Liver (tissue), 9 donors: ENCODE data around the gene CFAP61. TPM values are rescaled to one million over a fixed set of nuclear protein-coding genes. Genes with fewer than 3 reads are reported as not detected.

Source experiments
- DNase-seq: peaks from one replicate; pipeline ENCODE4 v3.0.0-alpha.2; 2017; ENCODE audit warnings: low spot score
- H3K27ac ChIP-seq, 2 donors: one replicate each; pipeline ENCODE4 v1.7.0; 2013; ENCODE audit warnings: inconsistent platforms in 2 of 2, low read length in 2 of 2, control low read depth in 1 of 2, low read depth in 1 of 2, mild to moderate bottlenecking in 1 of 2
- H3K27me3 ChIP-seq, 4 donors: one replicate each; pipeline versions ENCODE4 v1.6.1 to v1.7.0; 2013; ENCODE audit warnings: low read length in 3 of 4, inconsistent platforms in 1 of 4, mild to moderate bottlenecking in 1 of 4, moderate library complexity in 1 of 4; ENCODE audit not compliant: control insufficient read depth in 4 of 4, insufficient read depth in 4 of 4
- H3K36me3 ChIP-seq, 4 donors: one replicate each; pipeline versions ENCODE4 v1.6.1 to v1.7.0; 2013; ENCODE audit warnings: low read length in 3 of 4, mild to moderate bottlenecking in 3 of 4, low read depth in 1 of 4, moderate library complexity in 1 of 4; ENCODE audit not compliant: control insufficient read depth in 4 of 4, insufficient read depth in 3 of 4
- H3K4me1 ChIP-seq, 4 donors: one replicate each; pipeline versions ENCODE4 v1.6.1 to v1.7.0; 2013; ENCODE audit warnings: low read length in 3 of 4, mild to moderate bottlenecking in 3 of 4, moderate library complexity in 1 of 4; ENCODE audit not compliant: control insufficient read depth in 4 of 4, insufficient read depth in 4 of 4
- H3K4me3 ChIP-seq, 3 donors: one replicate each; pipeline versions ENCODE4 v1.6.1 to v1.7.0; 2013; ENCODE audit warnings: low read length in 3 of 3, control low read depth in 1 of 3, low read depth in 1 of 3, mild to moderate bottlenecking in 1 of 3
- H3K9ac ChIP-seq, 2 donors: one replicate each; pipeline ENCODE4 v1.7.0; 2013; ENCODE audit warnings: low read length in 2 of 2, mild to moderate bottlenecking in 2 of 2, moderate library complexity in 2 of 2, control low read depth in 1 of 2, low read depth in 1 of 2
- H3K9me3 ChIP-seq, 4 donors: one replicate each; pipeline versions ENCODE4 v1.6.1 to v1.7.0; 2013; ENCODE audit warnings: low read length in 3 of 4; ENCODE audit not compliant: control insufficient read depth in 4 of 4
- CTCF ChIP-seq: fragments of 150-350 bp; IDR thresholded peaks from 2 replicates; pipeline ENCODE4 v1.5.1; 2017; ENCODE audit warnings: improper control_type of control experiment, low read depth, low read length; ENCODE audit not compliant: missing input control
- EGR1 ChIP-seq, 2 donors: IDR thresholded peaks; 2 replicates each; pipeline ENCODE4 v1.6.1; 2016 to 2018; ENCODE audit warnings: antibody characterized with exemption in 2 of 2, low read depth in 2 of 2
- FOXA1 ChIP-seq: IDR thresholded peaks from 2 replicates; pipeline ENCODE4 v1.6.1; 2016; ENCODE audit warnings: antibody characterized with exemption
- GABPA ChIP-seq, 2 donors: IDR thresholded peaks in 1 of 2; conservative IDR thresholded peaks in 1 of 2; 2 replicates each; pipeline ENCODE4 v1.6.1; 2016; ENCODE audit warnings: antibody characterized with exemption in 2 of 2, mild to moderate bottlenecking in 1 of 2, moderate library complexity in 1 of 2
- HNF4A ChIP-seq, 2 donors: conservative IDR thresholded peaks; 2 replicates each; pipeline ENCODE4 v1.6.1; 2016; ENCODE audit warnings: antibody characterized with exemption in 2 of 2, mild to moderate bottlenecking in 2 of 2
- HNF4G ChIP-seq: IDR thresholded peaks from 2 replicates; pipeline ENCODE4 v1.6.1; 2016; ENCODE audit warnings: antibody characterized with exemption
- JUND ChIP-seq, 2 donors: IDR thresholded peaks; 2 replicates each; pipeline ENCODE4 v1.6.1; 2016; ENCODE audit warnings: antibody characterized with exemption in 2 of 2
- MAX ChIP-seq: IDR thresholded peaks from 2 replicates; pipeline ENCODE4 v1.6.1; 2016; ENCODE audit warnings: antibody characterized with exemption
- RAD21 ChIP-seq, 2 donors: IDR thresholded peaks; 2 replicates each; pipeline ENCODE4 v1.6.1; 2016; ENCODE audit warnings: antibody characterized with exemption in 2 of 2, mild to moderate bottlenecking in 2 of 2
- REST ChIP-seq: IDR thresholded peaks from 2 replicates; pipeline ENCODE4 v1.6.1; 2016; ENCODE audit warnings: antibody characterized with exemption, mild to moderate bottlenecking
- RXRA ChIP-seq, 2 donors: IDR thresholded peaks; 2 replicates each; pipeline ENCODE4 v1.6.1; 2017 to 2018; ENCODE audit warnings: antibody characterized with exemption in 2 of 2, mild to moderate bottlenecking in 1 of 2
- TAF1 ChIP-seq: conservative IDR thresholded peaks from 2 replicates; pipeline ENCODE4 v1.6.1; 2016; ENCODE audit warnings: antibody characterized with exemption, mild to moderate bottlenecking
- YY1 ChIP-seq: IDR thresholded peaks from 2 replicates; pipeline ENCODE4 v1.6.1; 2016; ENCODE audit warnings: antibody characterized with exemption, mild to moderate bottlenecking
- ZBTB33 ChIP-seq: IDR thresholded peaks from 2 replicates; pipeline ENCODE4 v1.6.1; 2016; ENCODE audit warnings: antibody characterized with exemption
- WGBS: extraction: QIAGEN DNeasy Blood & Tissue Kit; methylation state at CpG from one replicate; pipeline ENCODE4 v1.1.7; 2013; 5-methylcytosine and 5-hydroxymethylcytosine counted together
- polyA plus RNA-seq, 2 donors: library from polyadenylated mRNA; stranded (reverse) in 1 of 2; unstranded in 1 of 2; fragments of 200-250 nt in 1 of 2; fragments of >200 nt in 1 of 2; fragmentation: Nextera tagmentation in 1 of 2; extraction: Ambion mirVana in 1 of 2; gene quantifications; one replicate each; pipeline versions ENCODE4 v1.2.1 to v1.2.3, GENCODE V29; 2013 to 2015
- total RNA-seq, 2 donors: library from RNA; depleted of rRNA; stranded (reverse); fragments of >200 nt; gene quantifications; one replicate each; pipeline ENCODE4 v1.2.3, GENCODE V29; 2014
- donor health status: healthy.
- donor health status: healthy.
- donor health status: healthy.
- donor health status: healthy.
- donor health status: healthy.

CFAP61 gene
- total and polyA plus RNA-seq, 4 donors: 0.05 TPM; not detected in 3

- no peak for TF ChIP-seq ZBTB33
- no peak for TF ChIP-seq YY1
- Histone ChIP-seq H3K27ac (no peak overlapping the region), H3K9me3 (no peaks in the 10 kb centered on the region), H3K36me3 (no peaks in the 10 kb centered on the region), H3K4me1 (no peaks in the 10 kb centered on the region), H3K9ac (no peak overlapping the region), H3K4me3 (no peak overlapping the region), H3K27me3 (peaks cover 0 to 5% (median 0%) of the 10 kb centered on the region in 4 donors)
- DNase-seq: no peak
- WGBS: 89% methylated on average over 8 of the region's 8 CpGs
Measured at GRCh38 chr20:20251836-20252235, 199.5 kb downstream of the CFAP61 start.

GRCh38 chr20:20253039-20253743 is 200.9 kb downstream of the CFAP61 start:
- no peak overlapping the region for H3K9ac ChIP-seq
- no peak for TF ChIP-seq REST
- H3K36me3 ChIP-seq: no peaks in the 10 kb centered on the region
- 61% methylated on average over 6 of the region's 6 CpGs for WGBS
- peaks cover 0 to 3% (median 0%) of the 10 kb centered on the region in 4 donors for H3K27me3 ChIP-seq
- H3K9me3 ChIP-seq: no peaks in the 10 kb centered on the region
- no peak for DNase-seq
- H3K27ac ChIP-seq: no peak overlapping the region
- H3K4me3 ChIP-seq: no peak overlapping the region
- H3K4me1 ChIP-seq: no peaks in the 10 kb centered on the region

- no peak for DNase-seq
- Histone ChIP-seq H3K36me3 (no peaks in the 10 kb centered on the region), H3K27me3 (peaks cover 0 to 3% (median 0%) of the 10 kb centered on the region in 4 donors), H3K9me3 (no peaks in the 10 kb centered on the region), H3K27ac (no peak overlapping the region), H3K9ac (no peak overlapping the region), H3K4me1 (no peaks in the 10 kb centered on the region), H3K4me3 (no peak overlapping the region)
- 57% methylated on average over 6 of the region's 6 CpGs for WGBS
- no peak for TF ChIP-seq HNF4A (conservative IDR thresholded peaks at IDR 0.05)
- TF ChIP-seq HNF4G: no peak
- no peak for TF ChIP-seq GABPA (IDR thresholded peaks at IDR 0.05 in 1 of 2, conservative IDR thresholded peaks at IDR 0.05 in 1 of 2)
- TF ChIP-seq RXRA (IDR thresholded peaks at IDR 0.05): no peak
- TF ChIP-seq TAF1: no peak
- no peak for TF ChIP-seq MAX
- no peak for TF ChIP-seq CTCF
- TF ChIP-seq JUND (IDR thresholded peaks at IDR 0.05): no peak
- TF ChIP-seq REST: no peak
- TF ChIP-seq RAD21 (IDR thresholded peaks at IDR 0.05): no peak
- TF ChIP-seq FOXA1: no peak
- TF ChIP-seq YY1: no peak
- TF ChIP-seq EGR1 (IDR thresholded peaks at IDR 0.05; ENCODE audit: low read depth in 2 of 2): no peak
Measured at GRCh38 chr20:20253744-20254330, 201.5 kb downstream of the CFAP61 start.
